Osteocyte (in vitro differentiated cells): ENCODE measurements around the gene METTL6. TPM values are rescaled to one million over a fixed set of nuclear protein-coding genes. Genes with fewer than 3 reads are reported as not detected.

Experiments
- DNase-seq: peaks from one replicate; pipeline ENCODE4 v3.0.0; 2021; ENCODE audit warnings: mixed read lengths; ENCODE audit not compliant: unreplicated experiment; ENCODE audit errors: extremely low spot score
- H3K27ac Mint-ChIP-seq: one replicate; pipeline ENCODE4 v1.8.0; 2021; ENCODE audit warnings: mild to moderate bottlenecking, mixed read lengths; ENCODE audit not compliant: unreplicated experiment
- H3K27me3 Mint-ChIP-seq: one replicate; pipeline ENCODE4 v1.8.0; 2021; ENCODE audit warnings: mixed read lengths; ENCODE audit not compliant: unreplicated experiment
- H3K36me3 Mint-ChIP-seq: one replicate; pipeline ENCODE4 v1.8.0; 2021; ENCODE audit warnings: mixed read lengths; ENCODE audit not compliant: unreplicated experiment
- H3K4me1 Mint-ChIP-seq: one replicate; pipeline ENCODE4 v1.8.0; 2021; ENCODE audit warnings: mixed read lengths; ENCODE audit not compliant: unreplicated experiment
- H3K4me3 Mint-ChIP-seq: one replicate; pipeline ENCODE4 v1.8.0; 2021; ENCODE audit warnings: mild to moderate bottlenecking, moderate library complexity, mixed read lengths; ENCODE audit not compliant: unreplicated experiment
- H3K9me3 Mint-ChIP-seq: one replicate; pipeline ENCODE4 v1.8.0; 2021; ENCODE audit warnings: mixed read lengths; ENCODE audit not compliant: unreplicated experiment
- CTCF ChIP-seq: fragments of 200-600 bp; sonication (generic); IDR thresholded peaks from 2 replicates; pipeline ENCODE4 v1.5.0; 2021; ENCODE audit warnings: antibody characterized with exemption, mild to moderate bottlenecking, moderate library complexity
- total RNA-seq: library from RNA; stranded (reverse); gene quantifications from 2 replicates; pipeline ENCODE4 v1.2.1, GENCODE V29; 2021

Gene METTL6
- total RNA-seq, 1 donor from 2014 or later, result 20.5 TPM

- Mint-ChIP-seq H3K27ac (no peak overlapping the region), H3K36me3 (no peaks in the 10 kb centered on the region), H3K4me1 (no peaks in the 10 kb centered on the region), H3K9me3 (no peaks in the 10 kb centered on the region), H3K27me3 (no peaks in the 10 kb centered on the region), H3K4me3 (no peak overlapping the region)
- no peak for TF ChIP-seq CTCF
- no peak for DNase-seq
Measured at GRCh38 chr3:15451216-15452113, 24.1 kb upstream of the METTL6 start.

- Mint-ChIP-seq H3K4me3 (no peak overlapping the region), H3K27ac (no peak overlapping the region), H3K9me3 (no peaks in the 10 kb centered on the region), H3K4me1 (no peaks in the 10 kb centered on the region), H3K27me3 (no peaks in the 10 kb centered on the region), H3K36me3 (no peaks in the 10 kb centered on the region)
- TF ChIP-seq CTCF, result no peak
- DNase-seq, result no peak
Measured at GRCh38 chr3:15450438-15451215, 23.3 kb upstream of the METTL6 start.

- no peak overlapping the region for H3K27ac Mint-ChIP-seq
- no peak for TF ChIP-seq CTCF
- H3K27me3 Mint-ChIP-seq, result no peaks in the 10 kb centered on the region
- peaks cover 3% of the 10 kb centered on the region for H3K36me3 Mint-ChIP-seq
- H3K9me3 Mint-ChIP-seq, result no peaks in the 10 kb centered on the region
- H3K4me3 Mint-ChIP-seq, result no peak overlapping the region
- H3K4me1 Mint-ChIP-seq, result no peaks in the 10 kb centered on the region
- DNase-seq, result no peak
Measured at GRCh38 chr3:15449489-15450224, 22.3 kb upstream of the METTL6 start.

- no peaks in the 10 kb centered on the region for H3K9me3 Mint-ChIP-seq
- no peak for TF ChIP-seq CTCF
- peak; percentile 44 for DNase-seq
- H3K4me1 Mint-ChIP-seq, result no peaks in the 10 kb centered on the region
- no peak overlapping the region for H3K4me3 Mint-ChIP-seq
- H3K27ac Mint-ChIP-seq, result no peak overlapping the region
- H3K36me3 Mint-ChIP-seq, result peaks cover 40% of the 10 kb centered on the region
- no peaks in the 10 kb centered on the region for H3K27me3 Mint-ChIP-seq
Measured at GRCh38 chr3:15443826-15444524, 16.6 kb upstream of the METTL6 start.
